Liver (tissue), 9 donors: ENCODE measurements around the gene NXPH1. TPM values are rescaled to one million over a fixed set of nuclear protein-coding genes. Genes with fewer than 3 reads are reported as not detected.

Source experiments
- DNase-seq: peaks from one replicate; pipeline ENCODE4 v3.0.0-alpha.2; 2017; ENCODE audit warnings: low spot score
- H3K27ac ChIP-seq, 2 donors: one replicate each; pipeline ENCODE4 v1.7.0; 2013; ENCODE audit warnings: inconsistent platforms in 2 of 2, low read length in 2 of 2, control low read depth in 1 of 2, low read depth in 1 of 2, mild to moderate bottlenecking in 1 of 2
- H3K27me3 ChIP-seq, 4 donors: one replicate each; pipeline versions ENCODE4 v1.6.1 to v1.7.0; 2013; ENCODE audit warnings: low read length in 3 of 4, inconsistent platforms in 1 of 4, mild to moderate bottlenecking in 1 of 4, moderate library complexity in 1 of 4; ENCODE audit not compliant: control insufficient read depth in 4 of 4, insufficient read depth in 4 of 4
- H3K36me3 ChIP-seq, 4 donors: one replicate each; pipeline versions ENCODE4 v1.6.1 to v1.7.0; 2013; ENCODE audit warnings: low read length in 3 of 4, mild to moderate bottlenecking in 3 of 4, low read depth in 1 of 4, moderate library complexity in 1 of 4; ENCODE audit not compliant: control insufficient read depth in 4 of 4, insufficient read depth in 3 of 4
- H3K4me1 ChIP-seq, 4 donors: one replicate each; pipeline versions ENCODE4 v1.6.1 to v1.7.0; 2013; ENCODE audit warnings: low read length in 3 of 4, mild to moderate bottlenecking in 3 of 4, moderate library complexity in 1 of 4; ENCODE audit not compliant: control insufficient read depth in 4 of 4, insufficient read depth in 4 of 4
- H3K4me3 ChIP-seq, 3 donors: one replicate each; pipeline versions ENCODE4 v1.6.1 to v1.7.0; 2013; ENCODE audit warnings: low read length in 3 of 3, control low read depth in 1 of 3, low read depth in 1 of 3, mild to moderate bottlenecking in 1 of 3
- H3K9ac ChIP-seq, 2 donors: one replicate each; pipeline ENCODE4 v1.7.0; 2013; ENCODE audit warnings: low read length in 2 of 2, mild to moderate bottlenecking in 2 of 2, moderate library complexity in 2 of 2, control low read depth in 1 of 2, low read depth in 1 of 2
- H3K9me3 ChIP-seq, 4 donors: one replicate each; pipeline versions ENCODE4 v1.6.1 to v1.7.0; 2013; ENCODE audit warnings: low read length in 3 of 4; ENCODE audit not compliant: control insufficient read depth in 4 of 4
- EGR1 ChIP-seq, 2 donors: IDR thresholded peaks; 2 replicates each; pipeline ENCODE4 v1.6.1; 2016 to 2018; ENCODE audit warnings: antibody characterized with exemption in 2 of 2, low read depth in 2 of 2
- FOXA1 ChIP-seq: IDR thresholded peaks from 2 replicates; pipeline ENCODE4 v1.6.1; 2016; ENCODE audit warnings: antibody characterized with exemption
- FOXA2 ChIP-seq: IDR thresholded peaks from 2 replicates; pipeline ENCODE4 v1.6.1; 2016; ENCODE audit warnings: antibody characterized with exemption
- GABPA ChIP-seq, 2 donors: IDR thresholded peaks in 1 of 2; conservative IDR thresholded peaks in 1 of 2; 2 replicates each; pipeline ENCODE4 v1.6.1; 2016; ENCODE audit warnings: antibody characterized with exemption in 2 of 2, mild to moderate bottlenecking in 1 of 2, moderate library complexity in 1 of 2
- HNF4G ChIP-seq: IDR thresholded peaks from 2 replicates; pipeline ENCODE4 v1.6.1; 2016; ENCODE audit warnings: antibody characterized with exemption
- JUND ChIP-seq, 2 donors: IDR thresholded peaks; 2 replicates each; pipeline ENCODE4 v1.6.1; 2016; ENCODE audit warnings: antibody characterized with exemption in 2 of 2
- NR2F2 ChIP-seq: IDR thresholded peaks from 2 replicates; pipeline ENCODE4 v1.6.1; 2016; ENCODE audit warnings: antibody characterized with exemption
- RAD21 ChIP-seq, 2 donors: IDR thresholded peaks; 2 replicates each; pipeline ENCODE4 v1.6.1; 2016; ENCODE audit warnings: antibody characterized with exemption in 2 of 2, mild to moderate bottlenecking in 2 of 2
- RXRA ChIP-seq, 2 donors: IDR thresholded peaks; 2 replicates each; pipeline ENCODE4 v1.6.1; 2017 to 2018; ENCODE audit warnings: antibody characterized with exemption in 2 of 2, mild to moderate bottlenecking in 1 of 2
- SP1 ChIP-seq: IDR thresholded peaks from 2 replicates; pipeline ENCODE4 v1.6.1; 2018; ENCODE audit warnings: antibody characterized with exemption, mild to moderate bottlenecking
- TAF1 ChIP-seq: conservative IDR thresholded peaks from 2 replicates; pipeline ENCODE4 v1.6.1; 2016; ENCODE audit warnings: antibody characterized with exemption, mild to moderate bottlenecking
- YY1 ChIP-seq: IDR thresholded peaks from 2 replicates; pipeline ENCODE4 v1.6.1; 2016; ENCODE audit warnings: antibody characterized with exemption, mild to moderate bottlenecking
- WGBS: extraction: QIAGEN DNeasy Blood & Tissue Kit; methylation state at CpG from one replicate; pipeline ENCODE4 v1.1.7; 2013; 5-methylcytosine and 5-hydroxymethylcytosine counted together
- polyA plus RNA-seq, 2 donors: library from polyadenylated mRNA; stranded (reverse) in 1 of 2; unstranded in 1 of 2; fragments of 200-250 nt in 1 of 2; fragments of >200 nt in 1 of 2; fragmentation: Nextera tagmentation in 1 of 2; extraction: Ambion mirVana in 1 of 2; gene quantifications; one replicate each; pipeline versions ENCODE4 v1.2.1 to v1.2.3, GENCODE V29; 2013 to 2015
- total RNA-seq, 2 donors: library from RNA; depleted of rRNA; stranded (reverse); fragments of >200 nt; gene quantifications; one replicate each; pipeline ENCODE4 v1.2.3, GENCODE V29; 2014
- TF ChIP-seq, protein P1 (sequence below): IDR thresholded peaks from 2 replicates; pipeline ENCODE4 v1.6.1; 2016; ENCODE audit warnings: antibody characterized with exemption
- TF ChIP-seq, protein P2 (sequence below): IDR thresholded peaks from 2 replicates; pipeline ENCODE4 v1.6.1; 2016; ENCODE audit warnings: antibody characterized with exemption
- TF ChIP-seq, protein P3 (sequence below): IDR thresholded peaks from 2 replicates; pipeline ENCODE4 v1.6.1; 2016; ENCODE audit warnings: antibody characterized with exemption, mild to moderate bottlenecking
- TF ChIP-seq, protein P4 (sequence below): fragments of 150-350 bp; IDR thresholded peaks from 2 replicates; pipeline ENCODE4 v1.5.1; 2017; ENCODE audit warnings: improper control_type of control experiment, low read depth, low read length; ENCODE audit not compliant: missing input control
- donor health status: healthy.
- donor health status: healthy.
- donor health status: healthy.
- donor health status: healthy.
- donor health status: healthy.

Gene NXPH1
- total and polyA plus RNA-seq, 4 donors: not detected

DNA sequence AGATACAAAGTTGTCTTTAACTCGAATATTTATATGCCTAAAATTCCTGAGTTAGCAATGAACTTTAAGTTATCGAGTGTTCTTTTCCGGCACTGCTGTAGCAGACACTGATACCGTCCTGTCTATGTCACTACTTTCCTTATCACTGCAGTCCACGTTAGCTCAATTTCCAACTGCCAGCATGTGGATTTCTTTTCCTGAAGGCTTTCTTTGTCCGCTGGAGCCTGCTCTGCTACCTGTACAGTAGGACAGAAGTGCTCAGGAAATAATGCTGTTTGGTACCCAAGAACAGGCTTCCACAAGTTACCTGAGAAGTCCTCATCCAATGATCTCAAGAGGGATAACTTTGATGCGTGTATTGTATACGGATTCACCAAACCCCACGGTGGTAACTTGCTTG lies 329.4 kb downstream of the NXPH1 start (continued):
- TF ChIP-seq, protein P1, sequence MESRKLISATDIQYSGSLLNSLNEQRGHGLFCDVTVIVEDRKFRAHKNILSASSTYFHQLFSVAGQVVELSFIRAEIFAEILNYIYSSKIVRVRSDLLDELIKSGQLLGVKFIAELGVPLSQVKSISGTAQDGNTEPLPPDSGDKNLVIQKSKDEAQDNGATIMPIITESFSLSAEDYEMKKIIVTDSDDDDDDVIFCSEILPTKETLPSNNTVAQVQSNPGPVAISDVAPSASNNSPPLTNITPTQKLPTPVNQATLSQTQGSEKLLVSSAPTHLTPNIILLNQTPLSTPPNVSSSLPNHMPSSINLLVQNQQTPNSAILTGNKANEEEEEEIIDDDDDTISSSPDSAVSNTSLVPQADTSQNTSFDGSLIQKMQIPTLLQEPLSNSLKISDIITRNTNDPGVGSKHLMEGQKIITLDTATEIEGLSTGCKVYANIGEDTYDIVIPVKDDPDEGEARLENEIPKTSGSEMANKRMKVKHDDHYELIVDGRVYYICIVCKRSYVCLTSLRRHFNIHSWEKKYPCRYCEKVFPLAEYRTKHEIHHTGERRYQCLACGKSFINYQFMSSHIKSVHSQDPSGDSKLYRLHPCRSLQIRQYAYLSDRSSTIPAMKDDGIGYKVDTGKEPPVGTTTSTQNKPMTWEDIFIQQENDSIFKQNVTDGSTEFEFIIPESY: no peak
- TF ChIP-seq SP1 (no peak), TAF1 (no peak)
- TF ChIP-seq, protein P2, sequence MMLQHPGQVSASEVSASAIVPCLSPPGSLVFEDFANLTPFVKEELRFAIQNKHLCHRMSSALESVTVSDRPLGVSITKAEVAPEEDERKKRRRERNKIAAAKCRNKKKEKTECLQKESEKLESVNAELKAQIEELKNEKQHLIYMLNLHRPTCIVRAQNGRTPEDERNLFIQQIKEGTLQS: no peak

DNA sequence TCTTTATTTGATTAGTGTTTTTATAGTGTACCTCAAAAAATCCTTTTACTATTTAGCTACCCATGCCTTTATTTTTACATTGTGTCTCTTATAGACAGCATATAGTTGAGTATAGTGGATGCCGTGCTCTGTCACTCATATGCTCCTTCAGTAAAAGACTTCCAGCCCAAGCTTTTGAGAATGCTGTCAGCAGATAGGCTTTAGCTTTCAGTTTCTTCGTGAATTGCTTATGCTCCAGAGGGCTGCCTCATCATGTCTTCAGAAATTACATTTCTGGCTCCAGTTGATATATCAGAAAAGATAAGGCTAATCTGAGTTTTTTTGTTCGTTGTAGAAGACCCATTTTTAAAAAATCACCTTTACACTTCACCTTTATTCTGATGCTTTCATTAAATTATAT lies 332.0 kb downstream of the NXPH1 start:
- Histone ChIP-seq H3K36me3 (no peaks in the 10 kb centered on the region), H3K27ac (no peak overlapping the region), H3K9ac (no peak overlapping the region), H3K9me3 (peaks cover 0 to 2% (median 0%) of the 10 kb centered on the region in 4 donors), H3K27me3 (no peaks in the 10 kb centered on the region), H3K4me1 (no peaks in the 10 kb centered on the region), H3K4me3 (no peak overlapping the region)
- DNase-seq: no peak
- WGBS: 59% methylated on average over 3 of the region's 3 CpGs
- TF ChIP-seq, protein P1: no peak
- TF ChIP-seq, protein P3, sequence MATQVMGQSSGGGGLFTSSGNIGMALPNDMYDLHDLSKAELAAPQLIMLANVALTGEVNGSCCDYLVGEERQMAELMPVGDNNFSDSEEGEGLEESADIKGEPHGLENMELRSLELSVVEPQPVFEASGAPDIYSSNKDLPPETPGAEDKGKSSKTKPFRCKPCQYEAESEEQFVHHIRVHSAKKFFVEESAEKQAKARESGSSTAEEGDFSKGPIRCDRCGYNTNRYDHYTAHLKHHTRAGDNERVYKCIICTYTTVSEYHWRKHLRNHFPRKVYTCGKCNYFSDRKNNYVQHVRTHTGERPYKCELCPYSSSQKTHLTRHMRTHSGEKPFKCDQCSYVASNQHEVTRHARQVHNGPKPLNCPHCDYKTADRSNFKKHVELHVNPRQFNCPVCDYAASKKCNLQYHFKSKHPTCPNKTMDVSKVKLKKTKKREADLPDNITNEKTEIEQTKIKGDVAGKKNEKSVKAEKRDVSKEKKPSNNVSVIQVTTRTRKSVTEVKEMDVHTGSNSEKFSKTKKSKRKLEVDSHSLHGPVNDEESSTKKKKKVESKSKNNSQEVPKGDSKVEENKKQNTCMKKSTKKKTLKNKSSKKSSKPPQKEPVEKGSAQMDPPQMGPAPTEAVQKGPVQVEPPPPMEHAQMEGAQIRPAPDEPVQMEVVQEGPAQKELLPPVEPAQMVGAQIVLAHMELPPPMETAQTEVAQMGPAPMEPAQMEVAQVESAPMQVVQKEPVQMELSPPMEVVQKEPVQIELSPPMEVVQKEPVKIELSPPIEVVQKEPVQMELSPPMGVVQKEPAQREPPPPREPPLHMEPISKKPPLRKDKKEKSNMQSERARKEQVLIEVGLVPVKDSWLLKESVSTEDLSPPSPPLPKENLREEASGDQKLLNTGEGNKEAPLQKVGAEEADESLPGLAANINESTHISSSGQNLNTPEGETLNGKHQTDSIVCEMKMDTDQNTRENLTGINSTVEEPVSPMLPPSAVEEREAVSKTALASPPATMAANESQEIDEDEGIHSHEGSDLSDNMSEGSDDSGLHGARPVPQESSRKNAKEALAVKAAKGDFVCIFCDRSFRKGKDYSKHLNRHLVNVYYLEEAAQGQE: no peak
- no peak for TF ChIP-seq GABPA (IDR thresholded peaks at IDR 0.05 in 1 of 2, conservative IDR thresholded peaks at IDR 0.05 in 1 of 2)
- TF ChIP-seq YY1: no peak
- TF ChIP-seq EGR1 (IDR thresholded peaks at IDR 0.05; ENCODE audit: low read depth in 2 of 2): no peak
- TF ChIP-seq, protein P2: no peak
- TF ChIP-seq FOXA1: no peak
- TF ChIP-seq RAD21 (IDR thresholded peaks at IDR 0.05): no peak
- no peak for TF ChIP-seq NR2F2
- TF ChIP-seq HNF4G: no peak
- no peak for TF ChIP-seq JUND (IDR thresholded peaks at IDR 0.05)
- TF ChIP-seq SP1: no peak
- no peak for TF ChIP-seq TAF1
- no peak for TF ChIP-seq FOXA2
- no peak for TF ChIP-seq RXRA (IDR thresholded peaks at IDR 0.05)
- TF ChIP-seq, protein P4, sequence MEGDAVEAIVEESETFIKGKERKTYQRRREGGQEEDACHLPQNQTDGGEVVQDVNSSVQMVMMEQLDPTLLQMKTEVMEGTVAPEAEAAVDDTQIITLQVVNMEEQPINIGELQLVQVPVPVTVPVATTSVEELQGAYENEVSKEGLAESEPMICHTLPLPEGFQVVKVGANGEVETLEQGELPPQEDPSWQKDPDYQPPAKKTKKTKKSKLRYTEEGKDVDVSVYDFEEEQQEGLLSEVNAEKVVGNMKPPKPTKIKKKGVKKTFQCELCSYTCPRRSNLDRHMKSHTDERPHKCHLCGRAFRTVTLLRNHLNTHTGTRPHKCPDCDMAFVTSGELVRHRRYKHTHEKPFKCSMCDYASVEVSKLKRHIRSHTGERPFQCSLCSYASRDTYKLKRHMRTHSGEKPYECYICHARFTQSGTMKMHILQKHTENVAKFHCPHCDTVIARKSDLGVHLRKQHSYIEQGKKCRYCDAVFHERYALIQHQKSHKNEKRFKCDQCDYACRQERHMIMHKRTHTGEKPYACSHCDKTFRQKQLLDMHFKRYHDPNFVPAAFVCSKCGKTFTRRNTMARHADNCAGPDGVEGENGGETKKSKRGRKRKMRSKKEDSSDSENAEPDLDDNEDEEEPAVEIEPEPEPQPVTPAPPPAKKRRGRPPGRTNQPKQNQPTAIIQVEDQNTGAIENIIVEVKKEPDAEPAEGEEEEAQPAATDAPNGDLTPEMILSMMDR: no peak
